ENCODE results near the gene CD8A.

The CD8A gene

GRCh38 chr2:86788165-86788564, 2.5 kb downstream of the CD8A start:
- no peaks in the 10 kb centered on the region for H3K4me1 ChIP-seq (ENCODE audit: control insufficient read depth, low read length)
- no peak overlapping the region for H3K4me3 ChIP-seq (ENCODE audit: low read length)
- H3K4me2 ChIP-seq (ENCODE audit: low read length): no peak overlapping the region
- H4K20me1 ChIP-seq (ENCODE audit: control insufficient read depth, insufficient read depth, low read depth, low read length): no peaks in the 10 kb centered on the region
- H3K27me3 ChIP-seq (ENCODE audit: control insufficient read depth, low read length): peaks cover 8% of the 10 kb centered on the region; the same call in 1 of the 2 replicates
- no peaks in the 10 kb centered on the region for H3K9me3 ChIP-seq (ENCODE audit: control insufficient read depth, insufficient read depth, low read length)
- no peaks in the 10 kb centered on the region for H3K9me2 ChIP-seq (replicated peaks; ENCODE audit: control insufficient read depth, low read length)
- no peak overlapping the region for H3K27ac ChIP-seq (ENCODE audit: low read depth, low read length)
- H3K79me2 ChIP-seq (ENCODE audit: control insufficient read depth, low read length): no peaks in the 10 kb centered on the region
- H3K36me3 ChIP-seq (ENCODE audit: control insufficient read depth, low read length): no peaks in the 10 kb centered on the region
- TF ChIP-seq, protein P1, sequence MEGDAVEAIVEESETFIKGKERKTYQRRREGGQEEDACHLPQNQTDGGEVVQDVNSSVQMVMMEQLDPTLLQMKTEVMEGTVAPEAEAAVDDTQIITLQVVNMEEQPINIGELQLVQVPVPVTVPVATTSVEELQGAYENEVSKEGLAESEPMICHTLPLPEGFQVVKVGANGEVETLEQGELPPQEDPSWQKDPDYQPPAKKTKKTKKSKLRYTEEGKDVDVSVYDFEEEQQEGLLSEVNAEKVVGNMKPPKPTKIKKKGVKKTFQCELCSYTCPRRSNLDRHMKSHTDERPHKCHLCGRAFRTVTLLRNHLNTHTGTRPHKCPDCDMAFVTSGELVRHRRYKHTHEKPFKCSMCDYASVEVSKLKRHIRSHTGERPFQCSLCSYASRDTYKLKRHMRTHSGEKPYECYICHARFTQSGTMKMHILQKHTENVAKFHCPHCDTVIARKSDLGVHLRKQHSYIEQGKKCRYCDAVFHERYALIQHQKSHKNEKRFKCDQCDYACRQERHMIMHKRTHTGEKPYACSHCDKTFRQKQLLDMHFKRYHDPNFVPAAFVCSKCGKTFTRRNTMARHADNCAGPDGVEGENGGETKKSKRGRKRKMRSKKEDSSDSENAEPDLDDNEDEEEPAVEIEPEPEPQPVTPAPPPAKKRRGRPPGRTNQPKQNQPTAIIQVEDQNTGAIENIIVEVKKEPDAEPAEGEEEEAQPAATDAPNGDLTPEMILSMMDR (IDR thresholded peaks at IDR 0.05; ENCODE audit: low read depth, low read length, poor library complexity, severe bottlenecking): no peak
- no peak for TF ChIP-seq EZH2phosphoT487 (IDR thresholded peaks at IDR 0.05; ENCODE audit: borderline replicate concordance, low read length)
- H3F3A ChIP-seq (ENCODE audit: control insufficient read depth, insufficient read depth): no peaks in the 10 kb centered on the region

- Histone ChIP-seq H3K4me2 (ENCODE audit: low read length) (no peak overlapping the region), H3K4me1 (ENCODE audit: control insufficient read depth, low read length) (no peaks in the 10 kb centered on the region), H3K9me3 (ENCODE audit: control insufficient read depth, insufficient read depth, low read length) (no peaks in the 10 kb centered on the region), H3K36me3 (ENCODE audit: control insufficient read depth, low read length) (no peaks in the 10 kb centered on the region), H3K27me3 (ENCODE audit: control insufficient read depth, low read length) (peaks cover 5% of the 10 kb centered on the region; the same call in 1 of the 2 replicates), H3K9me2 (replicated peaks; ENCODE audit: control insufficient read depth, low read length) (no peaks in the 10 kb centered on the region), H3K27ac (ENCODE audit: low read depth, low read length) (no peak overlapping the region), H4K20me1 (ENCODE audit: control insufficient read depth, insufficient read depth, low read depth, low read length) (no peaks in the 10 kb centered on the region), H3F3A (ENCODE audit: control insufficient read depth, insufficient read depth) (no peaks in the 10 kb centered on the region), H3K4me3 (ENCODE audit: low read length) (no peak overlapping the region), H3K79me2 (ENCODE audit: control insufficient read depth, low read length) (no peaks in the 10 kb centered on the region)
- TF ChIP-seq, protein P1 (IDR thresholded peaks at IDR 0.05; ENCODE audit: low read depth, low read length, poor library complexity, severe bottlenecking): no peak
- TF ChIP-seq EZH2phosphoT487 (IDR thresholded peaks at IDR 0.05; ENCODE audit: borderline replicate concordance, low read length): no peak
Observed at GRCh38 chr2:86787736-86788135, 3.0 kb downstream of the CD8A start.

GRCh38 chr2:86786001-86786536, 4.6 kb downstream of the CD8A start:
- no peaks in the 10 kb centered on the region for H3K79me2 ChIP-seq (ENCODE audit: control insufficient read depth, low read length)
- H3K9me3 ChIP-seq (ENCODE audit: control insufficient read depth, insufficient read depth, low read length): no peaks in the 10 kb centered on the region
- no peak overlapping the region for H3K27ac ChIP-seq (ENCODE audit: low read depth, low read length)
- no peaks in the 10 kb centered on the region for H3K9me2 ChIP-seq (replicated peaks; ENCODE audit: control insufficient read depth, low read length)
- no peaks in the 10 kb centered on the region; the same call in 1 of the 2 replicates for H3K4me1 ChIP-seq (ENCODE audit: control insufficient read depth, low read length)
- no peaks in the 10 kb centered on the region for H3F3A ChIP-seq (ENCODE audit: control insufficient read depth, insufficient read depth)
- peaks cover 3% of the 10 kb centered on the region; the same call in 1 of the 2 replicates for H3K27me3 ChIP-seq (ENCODE audit: control insufficient read depth, low read length)
- H3K4me2 ChIP-seq (ENCODE audit: low read length): no peak overlapping the region
- TF ChIP-seq EZH2phosphoT487 (IDR thresholded peaks at IDR 0.05; ENCODE audit: borderline replicate concordance, low read length): no peak
- TF ChIP-seq, protein P1 (IDR thresholded peaks at IDR 0.05; ENCODE audit: low read depth, low read length, poor library complexity, severe bottlenecking): no peak
- no peaks in the 10 kb centered on the region for H3K36me3 ChIP-seq (ENCODE audit: control insufficient read depth, low read length)
- H4K20me1 ChIP-seq (ENCODE audit: control insufficient read depth, insufficient read depth, low read depth, low read length): no peaks in the 10 kb centered on the region
- H3K4me3 ChIP-seq (ENCODE audit: low read length): no peak overlapping the region
